Astrocyte (in vitro differentiated cells and primary cell): Measurements from ENCODE around the gene PRIM1.

ENCODE experiments used
- CTCF ChIP-seq: IDR thresholded peaks from 2 replicates; pipeline ENCODE4 v1.5.1; 2011; ENCODE audit warnings: low read depth, mild to moderate bottlenecking, inconsistent platforms, low read length, moderate library complexity; ENCODE audit not compliant: insufficient read depth
- EZH2 ChIP-seq: IDR thresholded peaks from 2 replicates; pipeline ENCODE4 v1.6.1; 2012; ENCODE audit warnings: mild to moderate bottlenecking, low read length, inconsistent platforms; ENCODE audit not compliant: insufficient read depth

DNA sequence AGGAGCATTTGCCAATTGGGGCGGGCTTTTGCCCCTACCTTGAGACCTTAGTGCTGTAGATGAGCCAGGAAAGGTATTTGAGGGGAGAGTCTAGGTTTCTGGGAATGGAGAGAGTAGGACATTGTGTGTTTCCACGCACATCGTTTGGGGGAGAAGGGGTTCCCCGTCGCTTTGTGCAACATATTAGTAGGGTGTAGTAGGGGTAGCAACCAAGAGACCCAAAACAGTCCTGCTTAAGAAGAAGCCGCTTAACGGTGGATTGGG lies 63.3 kb downstream of the PRIM1 start:
- no peak for TF ChIP-seq EZH2
- TF ChIP-seq CTCF, result no peak
